Motor neuron (in vitro differentiated cells): ENCODE results near the gene CD84. TPM values are rescaled to one million over a fixed set of nuclear protein-coding genes. Genes with fewer than 3 reads are reported as not detected.
"Not testable (repeated sequence)": the region's sequence is repeated elsewhere in the genome, so short reads cannot be mapped to it uniquely, and the experiment has no call there.

Experiments used
- ATAC-seq, 8 experiments: fragments of 200-7000 bp; cut with Tn5 transposase; replicated peaks in 6 of 8; 2 replicates each; pipeline ENCODE4 v1.8.0; 2021; ENCODE audit warnings: mild to moderate bottlenecking in 8 of 8, moderate library complexity in 8 of 8
- H3K27ac ChIP-seq, 2 donors: fragments of 250-450 bp; sonication (Bioruptor Pico); 2 replicates each; pipeline ENCODE4 v1.9.0; 2021; ENCODE audit warnings: antibody characterized with exemption in 2 of 2, mild to moderate bottlenecking in 2 of 2, moderate library complexity in 1 of 2
- H3K4me1 ChIP-seq, 2 donors: fragments of 250-450 bp; sonication (Bioruptor Pico); replicated peaks in 1 of 2; 2 replicates each; pipeline ENCODE4 v1.6.1; 2021; ENCODE audit warnings: antibody characterized with exemption in 2 of 2, mild to moderate bottlenecking in 2 of 2, moderate library complexity in 1 of 2
- H3K4me3 ChIP-seq, 5 donors: fragments of 250-450 bp; sonication (Bioruptor Pico); 2 replicates each; pipeline ENCODE4 v1.9.0; 2021; ENCODE audit warnings: antibody characterized with exemption in 5 of 5, mild to moderate bottlenecking in 5 of 5, moderate library complexity in 4 of 5
- WGBS, 10 experiments: fragments of 450-650 bp; shearing (Covaris generic); methylation state at CpG; one replicate each; pipeline ENCODE4 v1.0.0; 2022; 5-methylcytosine and 5-hydroxymethylcytosine counted together
- in situ Hi-C, 9 experiments: fragments of 400-800 bp; cut with MboI; loops; one replicate each; pipeline ENCODE4 v1.15.0; 2021; ENCODE audit warnings: low sequenced_read_pairs in 9 of 9, low pct_unique_long_range_greater_than_20kb in 2 of 9; ENCODE audit not compliant: unreplicated experiment in 9 of 9
- total RNA-seq, 8 experiments: library from RNA; unstranded; fragments of 300-600 nt; gene quantifications; 2 replicates each; pipeline versions ENCODE4 v1.2.3 to v1.2.4, GENCODE V29; 2022

CD84 gene
- total RNA-seq, 8 experiments from 2014 or later = 0.17 to 0.90 (median 0.33) TPM; not detected in 3

DNA sequence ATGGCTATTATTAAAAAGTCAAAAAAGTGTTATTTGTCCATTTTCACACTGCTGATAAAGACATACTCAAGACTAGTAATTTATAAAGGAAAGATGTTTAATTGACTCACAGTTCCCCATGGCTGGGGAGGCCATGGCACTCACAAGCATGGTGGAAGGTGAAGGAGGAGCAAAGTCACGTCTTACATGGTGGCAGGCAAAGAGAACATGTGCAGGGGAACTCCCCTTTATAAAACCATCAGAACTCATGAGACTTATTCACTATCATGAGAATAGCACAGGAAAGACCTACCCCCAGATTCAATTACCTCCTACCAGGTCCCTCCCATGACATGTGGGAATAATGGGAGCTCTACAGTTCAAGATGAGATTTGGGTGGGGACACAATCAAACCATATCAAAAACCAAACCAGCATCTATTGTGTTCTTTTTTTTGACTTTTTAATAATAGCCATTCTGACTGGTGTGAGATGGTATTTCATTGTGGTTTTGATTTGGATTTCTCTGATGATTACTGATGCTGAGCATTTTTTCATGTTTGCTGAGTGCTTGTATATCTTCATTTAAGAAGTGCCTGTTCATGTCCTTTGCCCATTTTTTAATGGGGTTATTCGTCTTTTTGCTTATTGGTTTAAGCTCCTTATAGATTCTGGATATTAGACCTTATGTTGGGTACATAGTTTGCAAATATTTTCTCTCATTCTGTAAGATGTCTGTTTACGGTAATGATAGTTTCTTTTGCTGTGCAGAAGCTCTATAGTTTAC lies 80.8 kb downstream of the CD84 start:
- ATAC-seq, H3K4me3 ChIP-seq, in situ Hi-C loops, H3K4me1 ChIP-seq, H3K27ac ChIP-seq: not testable (repeated sequence)
- 0 to 100% (median 67%) methylated on average over 1 to 3 of the region's 3 CpGs for WGBS, 10 experiments

DNA sequence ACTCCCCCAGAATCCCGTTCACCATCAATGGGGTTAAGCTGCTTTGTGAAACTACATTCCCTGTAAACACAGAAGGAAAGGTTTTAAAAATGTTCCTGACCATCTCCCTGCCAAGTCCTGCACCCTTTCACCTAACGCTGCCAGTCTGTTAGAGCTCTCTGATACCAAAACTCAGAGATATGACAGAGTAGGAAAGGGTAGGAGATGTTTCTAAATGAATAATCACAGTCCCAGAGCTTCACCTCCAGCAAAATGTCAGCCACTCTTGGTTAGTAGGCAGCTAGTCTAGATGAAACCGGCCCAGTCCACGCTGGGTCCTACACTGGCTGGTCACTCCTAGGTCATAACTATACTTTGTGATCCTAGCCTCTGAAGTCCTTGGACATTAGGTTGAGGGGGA lies 83.0 kb downstream of the CD84 start:
- WGBS, 10 experiments = 0 to 76% (median 64%) methylated on average over 1 to 4 of the region's 4 CpGs; no CpG with 5 or more reads in 2 of the 10 experiments
- in situ Hi-C loops = no loop called here
- H3K4me1 ChIP-seq = no peaks in the 10 kb centered on the region
- no peak overlapping the region for H3K27ac ChIP-seq
- no peak for ATAC-seq
- no peak overlapping the region for H3K4me3 ChIP-seq

DNA sequence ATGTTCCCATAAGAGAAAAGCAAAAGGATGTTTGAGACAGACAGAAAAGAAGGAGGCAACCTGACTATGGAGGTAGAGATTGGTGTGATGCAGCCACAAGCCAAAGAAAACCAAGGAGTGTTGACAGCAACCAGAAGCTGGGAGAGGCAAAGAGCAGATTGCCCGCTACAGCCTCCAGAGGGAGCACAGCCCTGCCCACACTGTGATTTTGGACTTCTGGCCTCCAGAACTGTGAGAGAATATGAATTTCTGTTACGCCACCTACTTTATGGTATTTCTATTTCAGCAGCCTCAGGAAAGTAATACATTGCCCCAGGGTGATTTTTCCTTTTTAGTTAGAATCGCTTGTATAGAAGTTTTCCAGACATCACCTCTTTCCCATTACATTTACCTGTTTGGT lies 84.7 kb downstream of the CD84 start:
- Histone ChIP-seq H3K27ac (no peak overlapping the region), H3K4me1 (peaks cover 0 to 8% of the 10 kb centered on the region in 2 donors), H3K4me3 (no peak overlapping the region)
- 8 to 100% (median 77%) methylated on average over 1 to 3 of the region's 3 CpGs; no CpG with 5 or more reads in 1 of the 10 experiments for WGBS, 10 experiments
- peak in 2 of 8 experiments; percentile 33 to 49 for ATAC-seq
- in situ Hi-C loops = no loop called here

- H3K4me3 ChIP-seq = no peak overlapping the region
- WGBS, 10 experiments = 0 to 100% (median 62%) methylated on average over 1 to 2 of the region's 2 CpGs; no CpG with 5 or more reads in 2 of the 10 experiments
- in situ Hi-C loops = no loop called here
- ATAC-seq = no peak
- H3K4me1 ChIP-seq = peaks cover 0 to 9% of the 10 kb centered on the region in 2 donors
- H3K27ac ChIP-seq = no peak overlapping the region
Observed at GRCh38 chr1:160492617-160493016, 86.7 kb downstream of the CD84 start.

GRCh38 chr1:160491981-160492380 lies 87.3 kb downstream of the CD84 start:
- WGBS, 10 experiments = 0 to 95% (median 67%) methylated on average over 1 to 3 of the region's 3 CpGs; no CpG with 5 or more reads in 1 of the 10 experiments
- in situ Hi-C loops = no loop called here
- Histone ChIP-seq H3K4me1 (peaks cover 0 to 9% of the 10 kb centered on the region in 2 donors), H3K4me3 (no peak overlapping the region), H3K27ac (no peak overlapping the region)
- ATAC-seq = no peak

Other genes starting within 250 kb of the CD84 start
- 100 to 1,000 TPM; 134 to 326 (median 200) TPM for gene COPA, start 236.2 kb downstream of the CD84 start, total RNA-seq
- 10 to 100 TPM; 44.0 to 94.2 (median 68.4) TPM for gene NCSTN, start 236.1 kb downstream of the CD84 start, total RNA-seq
- gene NHLH1, start 212.4 kb downstream of the CD84 start, total RNA-seq = 10 to 100 TPM in 3 of 8 experiments, 1 to 10 TPM in 1, under 1 TPM in 3, not detected in 1; 0.22 to 39.8 (median 4.7) TPM
- 10 to 100 TPM in 5 of 8 experiments, 1 to 10 TPM in 2, under 1 TPM in 1; 0.46 to 98.3 (median 54.1) TPM for gene VANGL2, start 178.9 kb downstream of the CD84 start, total RNA-seq
- gene SLAMF6, start 56.2 kb downstream of the CD84 start, total RNA-seq = under 1 TPM in 4 of 8 experiments, not detected in 4; 0.09 to 0.28 (median 0.15) TPM
- gene SLAMF1, start 67.5 kb upstream of the CD84 start, total RNA-seq = under 1 TPM in 5 of 8 experiments, not detected in 3; under 0.01 to 0.90 (median 0.32) TPM
- gene CD48, start 132.3 kb upstream of the CD84 start, total RNA-seq = 1 to 10 TPM in 1 of 8 experiments, under 1 TPM in 3, not detected in 4; 0.05 to 1.3 (median 0.32) TPM
- gene SLAMF7, start 159.8 kb upstream of the CD84 start, total RNA-seq = 1 to 10 TPM in 1 of 8 experiments, under 1 TPM in 5, not detected in 2; 0.08 to 1.1 (median 0.12) TPM
- 1 to 10 TPM in 1 of 8 experiments, under 1 TPM in 6, not detected in 1; 0.05 to 1.4 (median 0.41) TPM for gene LY9, start 216.7 kb upstream of the CD84 start, total RNA-seq